Suprapubic skin (tissue), 4 donors: ENCODE measurements around the gene TSSC4. TPM values are rescaled to one million over a fixed set of nuclear protein-coding genes. Genes with fewer than 3 reads are reported as not detected.

ENCODE experiments used
- DNase-seq, 2 donors: peaks; one replicate each; pipeline ENCODE4 v3.0.0-alpha.2; 2019; ENCODE audit warnings: low spot score in 2 of 2
- H3K27ac ChIP-seq: fragments of 200-600 bp; sonication (generic); one replicate; pipeline ENCODE4 v1.5.1; 2019
- H3K27me3 ChIP-seq: fragments of 200-600 bp; sonication (generic); one replicate; pipeline ENCODE4 v1.5.1; 2019
- H3K36me3 ChIP-seq: fragments of 200-600 bp; sonication (generic); one replicate; pipeline ENCODE4 v1.5.1; 2019
- H3K4me1 ChIP-seq: fragments of 200-600 bp; sonication (generic); one replicate; pipeline ENCODE4 v1.5.1; 2019
- H3K4me3 ChIP-seq: fragments of 200-600 bp; sonication (generic); one replicate; pipeline ENCODE4 v1.5.1; 2019; ENCODE audit warnings: mild to moderate bottlenecking
- H3K9me3 ChIP-seq: fragments of 200-600 bp; sonication (generic); one replicate; pipeline ENCODE4 v1.5.1; 2019
- EP300 ChIP-seq: sonication (generic); formaldehyde crosslinking; IDR thresholded peaks from one replicate; pipeline ENCODE4 v1.6.1; 2017; ENCODE audit warnings: antibody characterized with exemption
- POLR2A ChIP-seq, 2 donors: fragments of 450-650 bp; IDR thresholded peaks; one replicate each; pipeline ENCODE4 v1.6.1; 2017; ENCODE audit warnings: antibody characterized with exemption in 2 of 2, mild to moderate bottlenecking in 2 of 2, moderate library complexity in 2 of 2
- POLR2AphosphoS5 ChIP-seq, 3 donors: sonication (generic); formaldehyde crosslinking; IDR thresholded peaks; one replicate each; pipeline ENCODE4 v1.6.1; 2017; ENCODE audit warnings: antibody characterized with exemption in 3 of 3
- WGBS: methylation state at CpG from one replicate; pipeline ENCODE4 v1.1.5; 2018; 5-methylcytosine and 5-hydroxymethylcytosine counted together
- total RNA-seq, 4 donors: library from RNA; depleted of rRNA; stranded (reverse); fragments of >200 nt; gene quantifications; one replicate each; pipeline ENCODE4 v1.1.0, GENCODE V29; 2016
- TF ChIP-seq, protein P1 (sequence below), 2 donors: fragments of 200-600 bp in 1 of 2; fragments of 450-650 bp in 1 of 2; sonication (generic) in 1 of 2; IDR thresholded peaks; one replicate each; pipeline ENCODE4 v1.5.1; 2016 to 2019; ENCODE audit warnings: antibody characterized with exemption in 2 of 2, mild to moderate bottlenecking in 1 of 2, moderate library complexity in 1 of 2

Gene TSSC4
- total RNA-seq, 4 donors from 2014 or later = 25.7 to 60.9 (median 51.4) TPM

DNA sequence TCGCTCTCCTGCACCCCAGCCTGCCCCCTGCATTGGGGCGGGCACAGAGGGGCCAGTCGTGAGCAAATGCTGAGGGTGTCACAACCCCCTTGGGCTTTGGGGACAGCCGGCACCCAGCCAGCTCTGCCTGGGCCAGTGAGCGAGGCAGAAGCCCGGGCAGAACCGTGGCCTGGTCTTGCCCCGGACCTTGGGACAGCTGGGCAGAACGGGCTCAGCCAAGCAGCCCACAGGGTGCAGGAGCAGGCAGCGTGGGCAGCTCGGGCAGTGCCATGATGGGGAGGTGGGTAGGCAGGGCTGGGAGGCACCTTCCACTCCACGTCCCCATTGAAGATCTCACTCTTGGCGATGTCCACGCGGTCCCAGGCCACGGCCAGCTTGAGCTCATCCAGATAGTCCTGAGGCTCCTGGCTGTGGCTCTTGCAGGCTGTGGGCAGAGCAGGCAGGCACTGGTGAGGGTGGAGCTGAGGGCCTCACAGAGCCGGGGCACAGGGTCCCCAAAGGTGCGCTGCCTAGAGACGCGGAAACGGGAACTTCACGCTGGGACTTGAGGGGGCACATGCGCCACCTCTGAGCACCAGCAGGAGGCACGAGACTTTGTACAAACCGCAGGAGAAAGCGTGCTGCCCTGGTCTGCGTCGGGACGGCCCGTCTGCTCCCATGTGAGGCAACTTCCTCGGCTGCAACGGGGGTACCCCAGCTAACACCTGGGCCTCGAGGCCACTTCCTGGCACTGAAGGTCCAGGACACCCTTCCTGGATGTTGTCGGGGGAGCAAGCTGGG is 15.2 kb downstream of the TSSC4 start:
- Histone ChIP-seq H3K4me1 (peaks cover 7% of the 10 kb centered on the region), H3K9me3 (no peaks in the 10 kb centered on the region), H3K27ac (no peak overlapping the region), H3K36me3 (no peaks in the 10 kb centered on the region), H3K4me3 (no peak overlapping the region), H3K27me3 (no peaks in the 10 kb centered on the region)
- TF ChIP-seq POLR2A (IDR thresholded peaks at IDR 0.05) = no peak
- TF ChIP-seq, protein P1, sequence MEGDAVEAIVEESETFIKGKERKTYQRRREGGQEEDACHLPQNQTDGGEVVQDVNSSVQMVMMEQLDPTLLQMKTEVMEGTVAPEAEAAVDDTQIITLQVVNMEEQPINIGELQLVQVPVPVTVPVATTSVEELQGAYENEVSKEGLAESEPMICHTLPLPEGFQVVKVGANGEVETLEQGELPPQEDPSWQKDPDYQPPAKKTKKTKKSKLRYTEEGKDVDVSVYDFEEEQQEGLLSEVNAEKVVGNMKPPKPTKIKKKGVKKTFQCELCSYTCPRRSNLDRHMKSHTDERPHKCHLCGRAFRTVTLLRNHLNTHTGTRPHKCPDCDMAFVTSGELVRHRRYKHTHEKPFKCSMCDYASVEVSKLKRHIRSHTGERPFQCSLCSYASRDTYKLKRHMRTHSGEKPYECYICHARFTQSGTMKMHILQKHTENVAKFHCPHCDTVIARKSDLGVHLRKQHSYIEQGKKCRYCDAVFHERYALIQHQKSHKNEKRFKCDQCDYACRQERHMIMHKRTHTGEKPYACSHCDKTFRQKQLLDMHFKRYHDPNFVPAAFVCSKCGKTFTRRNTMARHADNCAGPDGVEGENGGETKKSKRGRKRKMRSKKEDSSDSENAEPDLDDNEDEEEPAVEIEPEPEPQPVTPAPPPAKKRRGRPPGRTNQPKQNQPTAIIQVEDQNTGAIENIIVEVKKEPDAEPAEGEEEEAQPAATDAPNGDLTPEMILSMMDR (IDR thresholded peaks at IDR 0.05) = no peak
- no peak for TF ChIP-seq EP300
- TF ChIP-seq POLR2AphosphoS5 (IDR thresholded peaks at IDR 0.05) = no peak
- WGBS = 81% methylated on average over 19 of the region's 34 CpGs
- no peak for DNase-seq

DNA sequence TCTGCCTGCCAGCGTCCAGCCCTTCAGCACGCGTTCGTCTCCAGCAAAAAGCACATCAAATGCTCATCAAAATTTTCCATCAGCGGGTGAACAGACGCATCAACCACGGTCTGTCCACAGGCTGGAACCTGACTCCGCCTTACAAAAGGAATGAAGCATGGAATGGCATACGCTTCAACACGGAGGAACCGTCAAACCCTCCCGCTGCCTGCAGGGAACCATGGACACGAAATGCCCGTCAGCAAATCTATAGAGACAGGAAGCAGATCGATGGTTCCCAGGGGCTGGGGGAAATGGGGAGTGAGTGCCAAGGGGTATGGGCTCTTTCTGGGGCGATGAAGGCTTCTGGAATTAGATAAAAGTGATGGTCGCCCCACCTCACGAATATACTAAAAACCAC is 16.2 kb downstream of the TSSC4 start:
- H3K4me3 ChIP-seq = no peak overlapping the region
- no peak for TF ChIP-seq EP300
- TF ChIP-seq, protein P1 (IDR thresholded peaks at IDR 0.05) = no peak
- no peak for TF ChIP-seq POLR2A (IDR thresholded peaks at IDR 0.05)
- no peak for TF ChIP-seq POLR2AphosphoS5 (IDR thresholded peaks at IDR 0.05)
- peaks cover 9% of the 10 kb centered on the region for H3K4me1 ChIP-seq
- no peak overlapping the region for H3K27ac ChIP-seq
- no peaks in the 10 kb centered on the region for H3K9me3 ChIP-seq
- peaks cover 5% of the 10 kb centered on the region for H3K27me3 ChIP-seq
- WGBS = 50% methylated on average over 18 of the region's 18 CpGs
- DNase-seq = no peak
- no peaks in the 10 kb centered on the region for H3K36me3 ChIP-seq

DNA sequence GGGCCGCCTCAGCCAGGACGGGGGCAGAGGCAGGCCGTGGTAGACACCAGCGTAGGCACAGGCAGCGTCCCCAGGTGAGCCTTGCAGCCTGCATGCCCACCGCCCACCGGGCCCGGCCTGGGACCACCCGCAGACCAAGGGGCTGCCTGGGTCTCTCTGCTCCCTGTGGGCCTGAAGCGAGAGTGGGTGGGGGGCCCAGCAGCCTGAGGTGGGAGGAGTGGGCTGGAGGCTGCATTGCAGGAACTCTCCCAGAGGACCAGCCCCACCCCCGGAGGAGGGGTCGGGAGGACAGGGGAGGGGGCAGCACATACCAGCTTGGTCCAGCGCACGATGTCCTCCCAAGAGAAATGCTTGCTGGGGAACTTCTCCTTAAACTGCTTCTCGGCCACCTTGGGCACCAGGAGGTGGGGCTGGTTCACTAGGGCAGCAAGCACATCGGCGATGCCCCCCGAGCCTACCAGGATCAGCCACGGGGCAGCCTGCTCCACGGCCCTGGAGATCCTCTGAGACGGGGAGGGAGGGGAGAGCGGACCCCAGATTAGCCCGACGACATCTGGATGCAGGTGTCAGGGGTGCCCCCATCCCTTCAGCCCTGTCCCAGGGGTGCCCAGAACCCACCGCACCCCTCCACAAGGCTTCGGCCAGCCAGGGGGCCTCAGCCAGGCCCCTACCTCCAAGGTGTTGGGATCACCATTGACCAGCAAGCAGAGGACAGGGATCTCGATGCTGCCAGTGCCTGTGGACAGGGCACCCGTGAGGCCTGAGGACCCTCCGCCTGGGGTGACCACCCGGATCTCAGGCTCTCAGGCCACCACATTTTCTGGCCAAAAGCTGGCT is 17.5 kb downstream of the TSSC4 start:
- Histone ChIP-seq H3K9me3 (no peaks in the 10 kb centered on the region), H3K27ac (no peak overlapping the region), H3K27me3 (peaks cover 9% of the 10 kb centered on the region), H3K36me3 (no peaks in the 10 kb centered on the region), H3K4me3 (no peak overlapping the region), H3K4me1 (peaks cover 9% of the 10 kb centered on the region)
- DNase-seq = no peak
- WGBS = 89% methylated on average over 3 of the region's 30 CpGs
- TF ChIP-seq, protein P1 (IDR thresholded peaks at IDR 0.05) = no peak
- TF ChIP-seq EP300 (no peak), POLR2A (IDR thresholded peaks at IDR 0.05) (no peak), POLR2AphosphoS5 (IDR thresholded peaks at IDR 0.05) (no peak)

DNA sequence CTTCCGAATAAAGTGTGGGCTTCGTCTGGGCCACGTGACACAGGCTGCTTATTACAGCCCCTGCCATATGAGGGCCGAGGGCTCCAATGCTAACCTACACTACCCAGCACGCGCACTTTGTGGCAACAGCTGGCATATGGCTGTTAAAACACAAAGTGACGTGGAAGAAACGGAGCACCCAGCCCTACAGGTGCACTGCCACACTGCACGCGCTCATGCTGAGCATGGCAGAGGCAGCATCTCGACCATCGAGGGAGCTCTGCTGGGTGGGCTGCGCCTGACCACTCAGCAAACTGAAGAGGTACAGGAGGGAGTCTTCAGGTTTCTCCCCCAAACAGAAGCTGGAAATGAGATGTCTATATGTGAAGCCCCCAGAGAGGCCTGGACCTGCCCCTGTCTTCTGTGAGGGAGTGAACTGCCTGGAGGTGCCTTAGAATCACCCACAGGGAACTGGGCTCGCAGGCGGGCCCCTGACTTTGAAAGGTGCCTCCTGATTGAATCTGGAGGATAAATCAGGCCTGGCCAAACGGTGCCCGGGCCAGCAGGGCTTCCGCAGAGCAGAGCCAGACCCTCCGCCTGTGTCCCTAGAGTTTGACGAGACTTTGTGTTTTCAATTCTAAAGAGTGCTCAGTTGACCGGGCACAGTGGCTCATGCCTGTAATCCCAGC is 18.3 kb downstream of the TSSC4 start:
- no peaks in the 10 kb centered on the region for H3K36me3 ChIP-seq
- WGBS = 90% methylated on average over 13 of the region's 21 CpGs

More for the DNA sequence above, 18.3 kb downstream of the TSSC4 start:
- Histone ChIP-seq H3K9me3 (no peaks in the 10 kb centered on the region), H3K4me1 (peaks cover 9% of the 10 kb centered on the region), H3K27ac (no peak overlapping the region), H3K4me3 (no peak overlapping the region), H3K27me3 (peaks cover 9% of the 10 kb centered on the region)
- DNase-seq = no peak
- TF ChIP-seq POLR2AphosphoS5 (IDR thresholded peaks at IDR 0.05) (no peak), EP300 (no peak), POLR2A (IDR thresholded peaks at IDR 0.05) (no peak)
- TF ChIP-seq, protein P1 (IDR thresholded peaks at IDR 0.05) = no peak
